Erythroblast (primary cell): Measurements from ENCODE around the gene SULF2.

Experiments used
- DNase-seq, 2 experiments: peaks; one replicate each; lab custom pipeline; 2025; lab: John Stamatoyannopoulos, UW
- GATA1 ChIP-seq: IDR thresholded peaks from 2 replicates; pipeline ENCODE4 v1.6.1; 2011; ENCODE audit warnings: low read depth, mild to moderate bottlenecking, control low read depth, low read length, moderate library complexity
- POLR2A ChIP-seq: IDR thresholded peaks from 2 replicates; pipeline ENCODE4 v1.6.1; 2011; ENCODE audit warnings: mild to moderate bottlenecking, low read length

Gene SULF2

DNA sequence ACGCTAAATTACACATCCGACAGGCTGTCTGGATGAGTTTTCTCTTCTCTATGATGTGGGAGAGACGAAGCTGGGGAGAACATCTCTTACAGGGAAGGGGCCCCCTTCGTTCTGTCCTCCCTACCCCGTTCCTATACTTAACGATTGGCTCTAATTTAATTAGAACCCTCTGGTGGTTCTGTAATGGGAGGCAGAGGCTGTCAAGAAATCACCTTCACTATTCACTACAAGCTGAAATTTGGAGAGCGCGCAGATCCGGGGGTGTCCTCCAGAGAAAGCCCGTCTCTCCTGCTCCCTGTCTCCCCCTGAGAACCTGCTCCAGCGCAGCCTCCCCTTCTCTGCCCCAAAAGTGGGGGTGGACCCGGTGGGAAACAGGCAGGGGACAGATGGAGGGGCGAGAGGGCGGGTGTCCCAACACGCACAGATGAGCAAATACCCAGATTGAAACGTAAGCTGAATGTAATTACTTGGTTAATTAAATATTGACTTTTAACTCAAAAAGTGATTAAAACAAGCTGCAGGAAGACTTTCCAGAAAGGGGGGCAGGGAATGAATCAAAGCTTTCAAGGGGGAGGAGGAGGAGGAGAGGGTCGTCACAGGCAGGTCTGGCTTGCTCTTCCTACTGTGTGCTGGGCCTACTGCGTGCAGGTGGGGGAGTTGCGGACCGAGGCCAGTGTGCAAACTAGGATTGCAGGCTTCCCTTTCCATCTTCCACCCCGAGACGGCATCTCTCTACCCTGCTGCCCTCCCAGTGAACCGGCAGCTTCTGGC is 1.3 kb downstream of the SULF2 start:
- TF ChIP-seq POLR2A = no peak
- no peak for TF ChIP-seq GATA1
- DNase-seq = no peak

DNA sequence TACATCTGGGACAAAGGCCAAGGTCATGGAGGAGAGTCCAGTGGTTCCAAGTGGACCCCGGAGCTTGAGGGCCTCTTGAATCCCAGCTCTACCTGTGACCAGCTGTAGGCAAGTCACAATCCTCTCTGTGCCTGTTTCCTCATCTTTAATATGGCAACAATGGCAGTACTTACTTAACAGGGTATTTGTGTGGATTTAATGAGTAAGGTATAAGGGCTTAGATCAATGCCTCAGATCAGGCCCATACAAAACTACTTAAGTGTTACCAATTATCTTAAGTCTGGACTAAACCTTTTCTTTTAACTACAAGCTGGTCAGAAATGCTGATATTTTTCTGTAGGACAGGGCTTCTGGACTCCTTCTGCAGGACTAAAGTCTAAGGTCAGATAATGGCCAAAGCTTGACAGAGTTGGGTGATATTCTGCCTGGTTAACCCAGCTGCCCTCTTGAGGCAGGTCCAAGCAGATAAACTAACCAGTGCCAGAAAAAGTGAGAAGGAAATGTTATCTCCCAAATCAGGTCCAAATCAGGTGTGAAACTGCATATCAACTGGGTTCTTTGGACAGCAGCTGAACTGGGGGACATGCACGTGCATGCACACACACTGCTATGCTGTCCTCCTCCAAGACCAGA is 2.2 kb downstream of the SULF2 start:
- no peak for TF ChIP-seq GATA1
- TF ChIP-seq POLR2A = no peak
- DNase-seq = no peak

GRCh38 chr20:47782076-47782475 is 3.2 kb downstream of the SULF2 start:
- DNase-seq = no peak
- no peak for TF ChIP-seq POLR2A
- TF ChIP-seq GATA1 = no peak

- no peak for TF ChIP-seq POLR2A
- TF ChIP-seq GATA1 = no peak
Observed at GRCh38 chr20:47781632-47782031, 3.6 kb downstream of the SULF2 start.

GRCh38 chr20:47780720-47781389 is 4.4 kb downstream of the SULF2 start:
- no peak for DNase-seq

More at GRCh38 chr20:47781632-47782031, 3.6 kb downstream of the SULF2 start:
- DNase-seq = no peak

GRCh38 chr20:47778398-47779354 is 6.6 kb downstream of the SULF2 start:
- TF ChIP-seq POLR2A (no peak), GATA1 (no peak)

More at GRCh38 chr20:47780720-47781389, 4.4 kb downstream of the SULF2 start:
- no peak for TF ChIP-seq POLR2A
- TF ChIP-seq GATA1 = no peak

DNA sequence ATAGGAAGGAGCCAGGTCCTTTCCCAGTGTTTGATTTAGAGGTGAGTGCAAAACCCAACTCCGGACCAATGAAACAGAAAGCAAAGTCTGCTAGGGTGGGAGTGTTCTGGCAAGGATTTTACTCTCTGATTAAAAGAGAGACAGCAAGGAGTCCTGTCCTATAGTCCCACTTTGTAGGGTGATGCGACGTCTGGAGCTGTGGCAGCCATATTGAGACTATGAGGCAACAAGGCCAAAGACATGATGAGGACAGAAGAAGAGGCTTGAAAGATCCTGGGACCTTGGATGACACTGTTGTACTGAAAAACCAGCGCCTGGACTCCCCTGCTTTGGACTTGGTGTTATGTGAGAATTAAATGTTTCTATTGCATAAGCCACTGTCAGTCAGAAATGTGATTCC is 8.1 kb downstream of the SULF2 start:
- TF ChIP-seq GATA1 (no peak), POLR2A (no peak)
- no peak for DNase-seq

More at GRCh38 chr20:47778398-47779354, 6.6 kb downstream of the SULF2 start:
- DNase-seq = no peak

- DNase-seq = no peak
- TF ChIP-seq POLR2A (no peak), GATA1 (no peak)
Observed at GRCh38 chr20:47776639-47777038, 8.6 kb downstream of the SULF2 start.

GRCh38 chr20:47775841-47776240 is 9.4 kb downstream of the SULF2 start:
- no peak for TF ChIP-seq POLR2A
- TF ChIP-seq GATA1 = no peak
- DNase-seq = no peak

GRCh38 chr20:47775039-47775438 is 10.2 kb downstream of the SULF2 start:
- TF ChIP-seq GATA1 (no peak), POLR2A (no peak)
- DNase-seq = no peak

DNA sequence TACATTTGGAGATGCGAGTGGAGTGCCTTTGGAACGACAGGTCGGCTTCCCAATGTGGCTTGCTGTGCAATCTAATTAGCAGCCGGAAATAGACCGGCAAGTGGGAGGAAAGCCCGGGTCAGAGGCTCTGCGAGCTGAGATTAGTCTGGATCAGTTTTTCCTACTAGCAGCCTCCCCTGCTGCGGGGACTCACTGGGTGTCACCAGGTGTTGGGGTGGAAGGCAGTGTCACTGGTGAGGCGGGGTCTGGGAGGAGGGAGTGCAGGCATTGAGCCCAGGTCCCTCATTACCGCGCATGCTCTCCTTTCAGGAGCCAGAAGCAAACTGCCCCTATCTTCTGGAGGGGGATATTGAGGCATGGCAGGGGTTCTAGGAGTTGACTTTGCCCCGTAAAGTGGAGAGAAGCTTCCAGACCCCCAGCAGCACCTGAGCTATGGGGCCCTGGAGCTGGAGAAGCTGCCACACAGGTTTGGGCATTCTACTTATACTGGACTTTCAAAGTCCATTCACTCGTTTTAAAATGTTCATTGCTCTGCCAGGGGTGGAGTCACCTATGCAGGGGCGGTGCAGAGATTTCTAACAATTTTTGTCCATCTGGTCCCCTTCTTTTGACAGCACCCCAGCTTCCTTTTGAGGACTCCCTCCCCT is 11.0 kb downstream of the SULF2 start:
- DNase-seq = no peak
- TF ChIP-seq GATA1 (no peak), POLR2A (no peak)

- no peak for DNase-seq
- TF ChIP-seq POLR2A (no peak), GATA1 (no peak)
Observed at GRCh38 chr20:47773371-47773786, 11.9 kb downstream of the SULF2 start.

DNA sequence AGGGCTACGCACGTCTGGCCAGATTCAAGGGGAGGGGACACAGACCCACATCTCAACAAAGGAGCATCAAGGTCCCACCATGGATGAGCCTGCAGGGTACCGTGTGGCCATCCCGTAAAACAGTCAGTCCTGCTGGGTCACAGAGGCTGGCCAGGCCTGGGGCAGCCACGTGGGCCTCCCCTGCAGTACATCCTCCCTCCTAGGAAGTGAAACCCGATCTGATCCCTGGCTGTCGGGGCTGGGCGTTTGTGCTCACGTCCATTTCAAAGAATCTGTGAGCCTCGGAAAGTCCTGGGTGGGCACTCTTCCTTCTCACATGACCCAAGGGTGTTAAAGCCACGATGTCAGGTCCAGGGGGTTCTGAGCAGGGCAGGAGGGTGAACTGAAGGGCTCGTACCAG is 14.3 kb downstream of the SULF2 start:
- DNase-seq = no peak
- no peak for TF ChIP-seq POLR2A
- TF ChIP-seq GATA1 = no peak
